ENCODE data around the gene RABGAP1L. TPM values are rescaled to one million over a fixed set of nuclear protein-coding genes. Genes with fewer than 3 reads are reported as not detected.

Gene RABGAP1L
- total and polyA plus RNA-seq, 2 of the 4 experiments (the other 2 are of a cell fraction): 7.9 to 26.7 TPM

GRCh38 chr1:174837386-174837785 lies 678.1 kb downstream of the RABGAP1L start:
- Histone ChIP-seq H4K8ac (ENCODE audit: low read depth in 2 of 2, low read length in 2 of 2) (no peak overlapping the region), H3K4me3 (ENCODE audit: insufficient read depth, low read depth, low read length) (no peak overlapping the region), H3K4me1 (ENCODE audit: control insufficient read depth, insufficient read depth, low read length) (no peaks in the 10 kb centered on the region), H3K18ac (ENCODE audit: low read depth, low read length) (no peak overlapping the region), H3K9me3 (ENCODE audit: control insufficient read depth, insufficient read depth, low read length) (no peaks in the 10 kb centered on the region), H3K14ac (replicated peaks; ENCODE audit: low read depth, low read length) (no peak overlapping the region), H3K4me2 (ENCODE audit: low read depth, low read length) (no peak overlapping the region), H4K5ac (ENCODE audit: low read depth, low read length) (no peak overlapping the region), H2BK15ac (ENCODE audit: low read depth, low read length) (no peak overlapping the region), H3K4ac (ENCODE audit: low read depth, low read length) (no peak overlapping the region), H2BK120ac (ENCODE audit: low read depth, low read length) (no peak overlapping the region), H4K20me1 (ENCODE audit: insufficient read depth, low read length) (no peaks in the 10 kb centered on the region), H4K91ac (ENCODE audit: insufficient read depth, low read depth, low read length) (no peak overlapping the region), H2BK5ac (ENCODE audit: low read depth, low read length, poor library complexity, severe bottlenecking) (no peak overlapping the region), H3K9me1 (ENCODE audit: insufficient read depth, low read length) (no peaks in the 10 kb centered on the region), H3K56ac (ENCODE audit: extremely low read depth, insufficient read depth, low read length) (no peak overlapping the region), H2AK9ac (replicated peaks; ENCODE audit: low read depth, low read length, poor library complexity) (no peak overlapping the region), H2AK5ac (ENCODE audit: low read depth, low read length) (no peak overlapping the region), H2BK20ac (ENCODE audit: low read depth, low read length) (no peak overlapping the region), H2AFZ (replicated peaks; ENCODE audit: low read length, poor library complexity) (no peak overlapping the region), H3K23ac (ENCODE audit: low read depth, low read length) (no peak overlapping the region), H3K27ac (ENCODE audit: insufficient read depth, low read length) (no peak overlapping the region), H3K27me3 (ENCODE audit: control insufficient read depth, insufficient read depth, low read length) (no peaks in the 10 kb centered on the region), H3K79me1 (ENCODE audit: low read depth in 1 of 2, low read length in 2 of 2) (no peaks in the 10 kb centered on the region), H3K36me3 (ENCODE audit: control insufficient read depth, insufficient read depth, low read length) (no peaks in the 10 kb centered on the region), H3K9ac (ENCODE audit: low read depth, low read length) (no peak overlapping the region)
- BruUV-seq (replicated peaks): no TSS peak
- dilution Hi-C loops (cut with HindIII; ENCODE audit: low sequenced_read_pairs, unreplicated experiment): no loop called here
- intact Hi-C loops (cut with micrococcal nuclease): no loop called here
- DNase-seq (no peak), ATAC-seq (ENCODE audit: low read depth) (no peak)
- ChIA-PET POLR2A (ENCODE audit: unreplicated experiment) (no interaction called here), CTCF (interaction anchor here (1.5 kb wide), 1 partner anchor 19 kb away, joined by 3 read pairs; no protein-coding TSS in a partner anchor)
- no peak for TF ChIP-seq MAZ (IDR thresholded peaks at IDR 0.05; ENCODE audit: borderline replicate concordance, low read depth, low read length)
- TF ChIP-seq RAD21 (IDR thresholded peaks at IDR 0.05; ENCODE audit: low read length): no peak
- no peak for TF ChIP-seq SMC3 (IDR thresholded peaks at IDR 0.05; ENCODE audit: low read depth, low read length)
- TF ChIP-seq BHLHE40 (IDR thresholded peaks at IDR 0.05; ENCODE audit: low read depth, low read length): no peak
- TF ChIP-seq MXI1 (IDR thresholded peaks at IDR 0.05; ENCODE audit: borderline replicate concordance, low read depth, low read length): no peak
- no peak for TF ChIP-seq CEBPB (IDR thresholded peaks at IDR 0.05; ENCODE audit: low read depth, low read length)
- no peak for TF ChIP-seq ELK1 (IDR thresholded peaks at IDR 0.05; ENCODE audit: borderline replicate concordance, low read depth, low read length)
- no peak for TF ChIP-seq NFE2L2 (IDR thresholded peaks at IDR 0.05; ENCODE audit: low read depth, low read length)
- TF ChIP-seq CHD1 (IDR thresholded peaks at IDR 0.05; ENCODE audit: low read depth, low read length): no peak
- TF ChIP-seq RFX5 (IDR thresholded peaks at IDR 0.05; ENCODE audit: low read depth, low read length): no peak
- TF ChIP-seq RCOR1 (IDR thresholded peaks at IDR 0.05; ENCODE audit: insufficient replicate concordance, low read length): no peak
- TF ChIP-seq USF2 (IDR thresholded peaks at IDR 0.05; ENCODE audit: low read depth, low read length): no peak
- no peak for TF ChIP-seq FOS (IDR thresholded peaks at IDR 0.05; ENCODE audit: low read depth, low read length)
- TF ChIP-seq MAFK (IDR thresholded peaks at IDR 0.05; ENCODE audit: low read depth, low read length): no peak
- no peak for TF ChIP-seq CTCF (conservative IDR thresholded peaks at IDR 0.05; ENCODE audit: low read depth, low read length)
- no peak for TF ChIP-seq POLR2A (IDR thresholded peaks at IDR 0.05; ENCODE audit: low read depth, low read length)
- in situ Hi-C loops (cut with MboI; ENCODE audit: low sequenced_read_pairs): no loop called here
